ENCODE measurements around the gene IMPA2. TPM values are rescaled to one million over a fixed set of nuclear protein-coding genes. Genes with fewer than 3 reads are reported as not detected.

IMPA2 gene
- total RNA-seq, 4 donors from 2014 or later = 28.5 to 61.7 (median 31.6) TPM

DNA sequence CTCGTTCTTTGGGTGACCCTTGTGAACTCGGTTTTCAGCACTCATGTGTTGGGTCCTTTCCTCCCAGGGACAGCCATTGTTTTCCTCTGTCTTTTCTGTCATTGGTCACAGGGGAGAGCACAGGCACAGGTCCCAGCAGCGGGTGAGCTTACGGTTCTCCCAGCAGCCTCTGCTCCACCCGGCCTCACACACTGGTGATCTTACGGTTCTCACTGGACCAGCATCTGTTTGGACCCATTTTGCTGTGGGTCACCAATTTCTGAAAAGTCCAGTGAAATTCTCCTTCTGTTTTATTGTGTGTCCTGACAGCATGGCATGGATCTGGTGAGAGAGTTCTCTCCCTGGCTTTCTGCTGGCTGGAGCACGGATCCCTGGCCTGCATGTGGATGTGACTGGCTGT lies 62.5 kb downstream of the IMPA2 start:
- no peaks in the 10 kb centered on the region for H3K4me1 ChIP-seq
- no peaks in the 10 kb centered on the region for H3K27me3 ChIP-seq
- no peak overlapping the region for H3K4me3 ChIP-seq
- no peaks in the 10 kb centered on the region for H3K9me3 ChIP-seq
- no peak for TF ChIP-seq POLR2A (IDR thresholded peaks at IDR 0.05)
- TF ChIP-seq, protein P1, sequence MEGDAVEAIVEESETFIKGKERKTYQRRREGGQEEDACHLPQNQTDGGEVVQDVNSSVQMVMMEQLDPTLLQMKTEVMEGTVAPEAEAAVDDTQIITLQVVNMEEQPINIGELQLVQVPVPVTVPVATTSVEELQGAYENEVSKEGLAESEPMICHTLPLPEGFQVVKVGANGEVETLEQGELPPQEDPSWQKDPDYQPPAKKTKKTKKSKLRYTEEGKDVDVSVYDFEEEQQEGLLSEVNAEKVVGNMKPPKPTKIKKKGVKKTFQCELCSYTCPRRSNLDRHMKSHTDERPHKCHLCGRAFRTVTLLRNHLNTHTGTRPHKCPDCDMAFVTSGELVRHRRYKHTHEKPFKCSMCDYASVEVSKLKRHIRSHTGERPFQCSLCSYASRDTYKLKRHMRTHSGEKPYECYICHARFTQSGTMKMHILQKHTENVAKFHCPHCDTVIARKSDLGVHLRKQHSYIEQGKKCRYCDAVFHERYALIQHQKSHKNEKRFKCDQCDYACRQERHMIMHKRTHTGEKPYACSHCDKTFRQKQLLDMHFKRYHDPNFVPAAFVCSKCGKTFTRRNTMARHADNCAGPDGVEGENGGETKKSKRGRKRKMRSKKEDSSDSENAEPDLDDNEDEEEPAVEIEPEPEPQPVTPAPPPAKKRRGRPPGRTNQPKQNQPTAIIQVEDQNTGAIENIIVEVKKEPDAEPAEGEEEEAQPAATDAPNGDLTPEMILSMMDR (IDR thresholded peaks at IDR 0.05) = no peak
- H3K27ac ChIP-seq = no peak overlapping the region
- no peak for DNase-seq
- no peaks in the 10 kb centered on the region for H3K36me3 ChIP-seq
- intact Hi-C loops (cut with DNase I; ENCODE audit: low total_unique reads) = no loop called here

DNA sequence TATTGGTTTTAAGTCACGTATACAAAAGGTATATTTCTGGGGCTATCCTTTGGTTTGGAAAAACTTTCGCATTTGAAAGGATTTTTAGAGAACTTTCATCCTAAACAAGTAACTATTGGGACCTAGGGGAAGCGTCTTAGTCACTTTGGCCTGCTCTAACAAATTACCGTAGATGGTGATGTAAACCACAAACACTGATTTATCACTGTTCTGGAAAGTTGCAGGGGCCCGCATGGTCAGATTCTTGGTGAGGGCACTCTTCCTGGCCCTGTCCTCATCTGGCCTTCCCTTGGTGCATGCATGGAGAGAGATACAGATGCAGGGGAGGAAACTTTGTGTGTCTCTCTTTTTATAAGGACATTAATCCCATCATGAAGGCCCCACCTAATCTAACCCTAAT lies 63.3 kb downstream of the IMPA2 start:
- TF ChIP-seq, protein P1 (IDR thresholded peaks at IDR 0.05) = no peak
- no peak for TF ChIP-seq POLR2A (IDR thresholded peaks at IDR 0.05)
- intact Hi-C loops (cut with DNase I; ENCODE audit: low total_unique reads) = no loop called here
- Histone ChIP-seq H3K27ac (no peak overlapping the region), H3K4me1 (no peaks in the 10 kb centered on the region), H3K9me3 (no peaks in the 10 kb centered on the region), H3K4me3 (no peak overlapping the region), H3K27me3 (no peaks in the 10 kb centered on the region), H3K36me3 (no peaks in the 10 kb centered on the region)
- no peak for DNase-seq

DNA sequence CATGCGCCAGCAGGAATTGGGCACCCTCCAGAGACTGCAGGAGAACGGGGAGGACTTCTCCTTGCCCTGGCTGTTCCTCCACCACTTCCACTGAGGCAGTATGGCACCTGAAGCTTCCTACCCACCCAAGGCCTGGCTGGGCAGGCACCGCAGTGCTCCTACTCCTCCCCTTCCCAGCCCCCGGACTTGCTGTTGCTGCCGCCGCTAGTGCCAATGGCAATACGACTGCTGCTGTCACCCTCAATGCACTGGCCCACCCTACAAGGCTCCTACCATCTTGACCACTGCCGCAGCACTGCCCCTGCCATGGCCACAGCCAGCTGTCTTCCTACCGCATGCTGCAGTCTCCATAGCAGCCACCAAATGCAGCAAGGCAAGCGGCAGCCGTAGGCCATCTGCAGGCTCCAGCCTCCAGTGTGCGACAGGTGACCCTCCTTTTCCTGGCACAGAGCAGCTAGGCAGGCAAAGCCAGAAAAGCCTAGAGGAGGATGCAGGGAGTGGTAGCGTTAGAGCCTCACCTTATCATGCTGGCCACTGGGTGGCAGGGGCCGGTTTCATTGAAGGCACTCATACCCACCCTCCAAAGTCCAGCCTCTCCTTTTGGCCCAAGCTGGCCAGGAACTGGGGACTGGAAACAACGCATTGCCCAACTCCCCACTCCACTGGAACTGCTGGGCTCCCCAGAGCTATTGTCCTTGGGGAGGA lies 64.9 kb downstream of the IMPA2 start:
- no peaks in the 10 kb centered on the region for H3K27me3 ChIP-seq
- H3K4me3 ChIP-seq = no peak overlapping the region
- no peaks in the 10 kb centered on the region for H3K4me1 ChIP-seq
- no peak overlapping the region for H3K27ac ChIP-seq
- TF ChIP-seq, protein P1 (IDR thresholded peaks at IDR 0.05) = no peak
- TF ChIP-seq POLR2A (IDR thresholded peaks at IDR 0.05) = no peak
- no peak for DNase-seq
- no peaks in the 10 kb centered on the region for H3K9me3 ChIP-seq
- intact Hi-C loops (cut with DNase I; ENCODE audit: low total_unique reads) = no loop called here
- no peaks in the 10 kb centered on the region for H3K36me3 ChIP-seq

DNA sequence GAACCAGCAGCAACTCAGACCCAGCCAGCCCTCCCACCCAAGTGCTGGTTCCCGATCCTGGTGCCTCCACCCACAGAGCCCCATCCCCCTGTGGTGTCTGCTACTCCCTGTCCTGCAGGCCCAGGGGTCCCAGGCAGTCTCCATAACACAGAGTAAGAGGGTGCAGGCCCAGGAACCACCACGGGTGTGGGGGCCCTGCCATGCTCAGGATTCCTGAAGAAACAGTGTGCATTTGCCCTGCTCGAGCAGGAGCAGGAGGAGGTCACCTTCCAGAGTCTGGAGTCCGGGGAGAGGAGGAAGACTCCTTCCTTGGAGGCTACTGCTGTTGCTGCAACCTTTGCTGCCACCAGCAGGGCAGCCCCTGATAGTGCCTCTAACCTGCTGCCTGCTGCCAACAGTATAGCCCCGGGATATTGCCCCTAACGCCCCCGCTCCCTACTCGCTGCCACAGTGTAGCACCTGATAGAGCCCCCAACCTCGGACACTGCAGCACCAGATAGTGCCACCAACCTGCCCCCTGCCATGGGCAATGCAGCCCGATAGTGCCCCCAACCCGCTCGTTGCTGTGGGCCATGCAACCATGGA lies 65.5 kb downstream of the IMPA2 start:
- no peaks in the 10 kb centered on the region for H3K4me1 ChIP-seq
- no peaks in the 10 kb centered on the region for H3K36me3 ChIP-seq
- intact Hi-C loops (cut with DNase I; ENCODE audit: low total_unique reads) = no loop called here
- H3K9me3 ChIP-seq = no peaks in the 10 kb centered on the region
- H3K27ac ChIP-seq = no peak overlapping the region
- TF ChIP-seq, protein P1 (IDR thresholded peaks at IDR 0.05) = no peak
- TF ChIP-seq POLR2A (IDR thresholded peaks at IDR 0.05) = no peak
- H3K27me3 ChIP-seq = no peaks in the 10 kb centered on the region
- DNase-seq = no peak
- H3K4me3 ChIP-seq = no peak overlapping the region

DNA sequence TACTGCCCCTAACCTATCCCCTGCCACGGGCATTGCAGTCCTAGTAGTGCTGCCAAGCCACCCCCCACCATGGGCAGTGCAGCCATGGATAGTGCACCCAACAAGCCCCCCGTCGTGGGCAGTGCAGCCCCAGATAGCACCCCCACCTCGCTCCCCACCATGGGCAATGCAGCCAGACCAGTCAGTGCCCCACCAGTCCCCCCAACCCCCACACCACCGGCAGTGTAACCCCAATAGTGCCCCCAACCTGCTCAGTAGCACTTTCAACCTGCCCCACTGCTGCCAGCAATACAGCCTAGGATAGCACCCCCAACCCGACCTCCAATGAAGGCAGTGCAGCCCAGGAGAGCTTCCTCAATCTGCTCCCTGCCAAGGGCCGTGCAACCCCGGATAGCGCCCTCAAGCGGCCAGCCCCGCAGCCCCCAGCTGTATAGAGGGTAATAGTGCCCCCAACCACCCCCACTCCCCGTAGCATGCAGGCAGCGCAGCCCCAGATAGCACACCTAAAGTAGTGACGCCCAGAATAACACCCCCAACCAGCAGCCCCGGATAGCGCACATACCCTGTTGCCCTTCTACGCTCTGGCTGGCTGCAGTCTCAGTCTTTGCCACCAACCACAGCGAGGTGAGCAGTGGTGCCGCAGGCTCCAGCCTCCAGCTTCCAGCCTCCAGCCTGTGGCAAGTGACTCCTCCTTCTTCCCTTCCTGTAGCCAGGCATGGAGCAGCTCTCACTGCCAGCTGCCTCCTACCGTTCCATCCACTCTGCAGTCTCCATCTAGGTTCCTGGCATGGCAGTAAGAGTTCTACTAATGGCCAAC lies 66.9 kb downstream of the IMPA2 start:
- intact Hi-C loops (cut with DNase I; ENCODE audit: low total_unique reads) = no loop called here
- H3K27ac ChIP-seq = no peak overlapping the region
- H3K36me3 ChIP-seq = no peaks in the 10 kb centered on the region
- H3K27me3 ChIP-seq = no peaks in the 10 kb centered on the region
- no peak for DNase-seq
- no peaks in the 10 kb centered on the region for H3K4me1 ChIP-seq
- no peaks in the 10 kb centered on the region for H3K9me3 ChIP-seq
- no peak overlapping the region for H3K4me3 ChIP-seq
- no peak for TF ChIP-seq POLR2A (IDR thresholded peaks at IDR 0.05)
- TF ChIP-seq, protein P1 (IDR thresholded peaks at IDR 0.05) = no peak

Data from uterus (tissue), 4 donors.